HCT116 (cell line): ENCODE results near the gene CD200R1L. TPM values are rescaled to one million over a fixed set of nuclear protein-coding genes. Genes with fewer than 3 reads are reported as not detected.

Source experiments
- ATAC-seq: fragments of 200-7000 bp; cut with Tn5 transposase; 2 replicates; pipeline ENCODE4 v1.9.1; 2020; ENCODE audit warnings: mild to moderate bottlenecking, moderate library complexity
- BruUV-seq: library from RNA; stranded (reverse); fragments of 400-500 nt; replicated peaks from 2 replicates; lab custom pipeline; 2021; lab: Mats Ljungman, UMichigan
- CTCF ChIA-PET: fragments of 300-600 bp; sonication (Branson Sonifier 250); formaldehyde crosslinking; loops from one replicate; lab custom pipeline; 2021; ENCODE audit warnings: antibody characterized with exemption; lab: Charles Lee
- POLR2A ChIA-PET: fragments of 300-600, 350-600 bp; sonication (Branson Sonifier 250); formaldehyde crosslinking; loops from one replicate; lab custom pipeline; 2021; ENCODE audit warnings: antibody characterized with exemption; lab: Charles Lee
- RAD21 ChIA-PET, 2 experiments: fragments of 300-600 bp; sonication (Branson Sonifier 250); formaldehyde crosslinking; loops; one replicate each; lab custom pipeline; 2023; ENCODE audit warnings: low total read pairs in 2 of 2; ENCODE audit not compliant: uncharacterized antibody in 2 of 2, unreplicated experiment in 2 of 2, low non-redundant PET in 1 of 2; lab: Charles Lee
- DNase-seq: peaks from one replicate; pipeline ENCODE4 v3.0.0-alpha.2; 2010; ENCODE audit warnings: low read depth, low spot score
- H2AFZ ChIP-seq: fragments of 200-600 bp; shearing (Covaris generic), sonication (generic); 2 replicates; pipeline ENCODE4 v1.6.1; 2017; ENCODE audit warnings: low read depth, mixed run types, mixed read lengths, antibody characterized with exemption, low read length; ENCODE audit not compliant: poor library complexity, severe bottlenecking
- H3K27ac ChIP-seq: 2 replicates; pipeline ENCODE4 v1.5.1; 2012; ENCODE audit warnings: low read depth, low read length
- H3K27me3 ChIP-seq: fragments of 200-600 bp; sonication (generic); 2 replicates; pipeline ENCODE4 v1.6.1; 2016; ENCODE audit warnings: mixed run types, low read length, mixed read lengths; ENCODE audit not compliant: insufficient read depth
- H3K36me3 ChIP-seq, 2 experiments: fragments of 200-500 bp in 1 of 2; fragments of 200-600 bp in 1 of 2; sonication (Bioruptor generic) in 1 of 2; sonication (generic) in 1 of 2; 2 replicates each; pipeline versions ENCODE4 v1.5.1 to v1.6.1; 2014 to 2016; ENCODE audit warnings: low read length in 2 of 2, inconsistent platforms in 1 of 2, mixed read lengths in 1 of 2, mixed run types in 1 of 2; ENCODE audit not compliant: insufficient read depth in 2 of 2, control insufficient read depth in 1 of 2
- H3K4me1 ChIP-seq, 2 experiments: fragments of 200-600 bp in 1 of 2; sonication (generic) in 1 of 2; 2 replicates each; pipeline versions ENCODE4 v1.5.1 to v1.6.1; 2012 to 2017; ENCODE audit warnings: low read length in 2 of 2, inconsistent platforms in 1 of 2, mild to moderate bottlenecking in 1 of 2, mixed read lengths in 1 of 2, mixed run types in 1 of 2, moderate library complexity in 1 of 2; ENCODE audit not compliant: insufficient read depth in 2 of 2, control insufficient read depth in 1 of 2
- H3K4me2 ChIP-seq: fragments of 200-600 bp; sonication (generic); 2 replicates; pipeline ENCODE4 v1.6.1; 2017; ENCODE audit warnings: mixed run types, low read length, mixed read lengths
- H3K4me3 ChIP-seq, 2 experiments: fragments of 200-600 bp in 1 of 2; sonication (generic) in 1 of 2; replicated peaks in 1 of 2; 2 replicates each; pipeline ENCODE4 v1.5.1; 2011 to 2016; ENCODE audit warnings: low read length in 2 of 2, control low read depth in 1 of 2, low read depth in 1 of 2, mild to moderate bottlenecking in 1 of 2, mixed read lengths in 1 of 2, mixed run types in 1 of 2
- H3K79me2 ChIP-seq: fragments of 200-600 bp; sonication (generic); 2 replicates; pipeline ENCODE4 v1.6.1; 2017; ENCODE audit warnings: mild to moderate bottlenecking, mixed run types, low read length, moderate library complexity, mixed read lengths; ENCODE audit not compliant: insufficient read depth
- H3K9ac ChIP-seq: fragments of 200-600 bp; sonication (generic); 2 replicates; pipeline ENCODE4 v1.6.1; 2016; ENCODE audit warnings: low read length, mixed read lengths
- H3K9me2 ChIP-seq: fragments of 200-600 bp; sonication (generic), shearing (Covaris generic); 2 replicates; pipeline ENCODE4 v1.6.1; 2017; ENCODE audit warnings: mixed run types, mild to moderate bottlenecking, moderate library complexity; ENCODE audit not compliant: insufficient read depth
- H3K9me3 ChIP-seq, 2 experiments: fragments of 200-500 bp in 1 of 2; fragments of 200-600 bp in 1 of 2; sonication (Bioruptor generic) in 1 of 2; sonication (generic) in 1 of 2; 2 replicates each; pipeline ENCODE4 v1.6.1; 2014 to 2017; ENCODE audit warnings: low read length in 2 of 2, mixed read lengths in 2 of 2, inconsistent platforms in 1 of 2, low read depth in 1 of 2, mild to moderate bottlenecking in 1 of 2, mixed run types in 1 of 2, moderate library complexity in 1 of 2; ENCODE audit not compliant: control insufficient read depth in 1 of 2, insufficient read depth in 1 of 2
- H4K20me1 ChIP-seq: fragments of 200-600 bp; sonication (generic), shearing (Covaris generic); 2 replicates; pipeline ENCODE4 v1.6.1; 2017; ENCODE audit warnings: mixed run types, mild to moderate bottlenecking, moderate library complexity; ENCODE audit not compliant: insufficient read depth
- CBX3 ChIP-seq: IDR thresholded peaks from 2 replicates; pipeline ENCODE4 v1.6.1; 2012; ENCODE audit warnings: low read depth
- CEBPB ChIP-seq: IDR thresholded peaks from 2 replicates; pipeline ENCODE4 v1.6.1; 2012; ENCODE audit warnings: low read depth
- CTCF ChIP-seq, 3 experiments: fragments of 200-600 bp in 1 of 3; sonication (generic) in 1 of 3; IDR thresholded peaks in 2 of 3; conservative IDR thresholded peaks in 1 of 3; 2 replicates each; pipeline ENCODE4 v1.5.1; 2012 to 2017; ENCODE audit warnings: low read depth in 2 of 3, low read length in 2 of 3, antibody characterized with exemption in 1 of 3, borderline replicate concordance in 1 of 3, control low read depth in 1 of 3, mild to moderate bottlenecking in 1 of 3, mixed read lengths in 1 of 3, mixed run types in 1 of 3, moderate library complexity in 1 of 3; ENCODE audit not compliant: insufficient read depth in 1 of 3
- EGR1 ChIP-seq: IDR thresholded peaks from 2 replicates; pipeline ENCODE4 v1.6.1; 2012; ENCODE audit warnings: low read depth
- ELF1 ChIP-seq: IDR thresholded peaks from 2 replicates; pipeline ENCODE4 v1.6.1; 2012; ENCODE audit warnings: low read depth, borderline replicate concordance
- EZH2 ChIP-seq: fragments of 200-600 bp; sonication (generic); IDR thresholded peaks from 2 replicates; pipeline ENCODE4 v1.6.1; 2017; ENCODE audit warnings: antibody characterized with exemption, mixed run types
- EZH2phosphoT487 ChIP-seq: fragments of 200-600 bp; IDR thresholded peaks from 2 replicates; pipeline ENCODE4 v1.6.1; 2018; ENCODE audit warnings: antibody characterized with exemption, borderline replicate concordance
- FOSL1 ChIP-seq: IDR thresholded peaks from 2 replicates; pipeline ENCODE4 v1.6.1; 2012; ENCODE audit warnings: low read depth
- JUND ChIP-seq: IDR thresholded peaks from 2 replicates; pipeline ENCODE4 v1.6.1; 2012
- POLR2AphosphoS5 ChIP-seq: IDR thresholded peaks from 2 replicates; pipeline ENCODE4 v1.6.1; 2011; ENCODE audit warnings: mild to moderate bottlenecking, low read depth, low read length, moderate library complexity
- RAD21 ChIP-seq: IDR thresholded peaks from 2 replicates; pipeline ENCODE4 v1.6.1; 2012; ENCODE audit warnings: low read depth, mild to moderate bottlenecking
- SIN3A ChIP-seq: IDR thresholded peaks from 2 replicates; pipeline ENCODE4 v1.6.1; 2012; ENCODE audit warnings: low read depth
- SP1 ChIP-seq: IDR thresholded peaks from 2 replicates; pipeline ENCODE4 v1.6.1; 2012; ENCODE audit warnings: low read depth
- SRF ChIP-seq: IDR thresholded peaks from 2 replicates; pipeline ENCODE4 v1.6.1; 2012; ENCODE audit warnings: low read depth
- TCF7L2 ChIP-seq: IDR thresholded peaks from 2 replicates; pipeline ENCODE4 v1.7.0; 2011; ENCODE audit warnings: borderline replicate concordance, inconsistent platforms; ENCODE audit not compliant: insufficient read depth, insufficient read length; ENCODE audit errors: extremely low read depth
- YY1 ChIP-seq: IDR thresholded peaks from 2 replicates; pipeline ENCODE4 v1.6.1; 2011; ENCODE audit warnings: low read length, low read depth, moderate library complexity, mild to moderate bottlenecking; ENCODE audit not compliant: insufficient replicate concordance; ENCODE audit errors: extremely low read depth
- ZBTB33 ChIP-seq: IDR thresholded peaks from 2 replicates; pipeline ENCODE4 v1.6.1; 2011; ENCODE audit warnings: mild to moderate bottlenecking, low read length, moderate library complexity; ENCODE audit not compliant: insufficient replicate concordance; ENCODE audit errors: extremely low read depth
- ZFX ChIP-seq: fragments of 450-650 bp; IDR thresholded peaks from 2 replicates; pipeline ENCODE4 v1.6.1; 2017
- intact Hi-C: fragments of 100-400 bp; cut with micrococcal nuclease; formaldehyde crosslinking; loops from 2 replicates; pipeline ENCODE4 v1.10.0; 2022
- total RNA-seq: library from RNA; stranded (reverse); gene quantifications from one replicate; pipeline ENCODE4 v1.2.1, GENCODE V29; 2021; ENCODE audit not compliant: unreplicated experiment

The CD200R1L gene
- total RNA-seq, 1 experiment from 2014 or later, result not detected

GRCh38 chr3:112860898-112861297 lies 14.2 kb upstream of the CD200R1L start:
- ChIA-PET POLR2A (no interaction called here), CTCF (no interaction called here), RAD21 (no interaction called here)
- no peak for ATAC-seq
- H4K20me1 ChIP-seq, result no peaks in the 10 kb centered on the region
- H3K4me1 ChIP-seq, result no peaks in the 10 kb centered on the region
- no peak overlapping the region for H3K9ac ChIP-seq
- DNase-seq, result no peak
- BruUV-seq, result no TSS peak
- H3K9me2 ChIP-seq, result no peaks in the 10 kb centered on the region
- H3K79me2 ChIP-seq, result no peaks in the 10 kb centered on the region
- H2AFZ ChIP-seq, result no peak overlapping the region
- H3K9me3 ChIP-seq, result no peaks in the 10 kb centered on the region
- H3K4me3 ChIP-seq, result no peak overlapping the region
- no peak overlapping the region for H3K4me2 ChIP-seq
- H3K36me3 ChIP-seq, result no peaks in the 10 kb centered on the region
- intact Hi-C loops, result no loop called here
- no peak for TF ChIP-seq CEBPB
- no peak for TF ChIP-seq ZBTB33
- TF ChIP-seq CBX3, result no peak
- no peak for TF ChIP-seq EGR1
- no peak for TF ChIP-seq EZH2phosphoT487
- no peak for TF ChIP-seq SP1
- no peaks in the 10 kb centered on the region for H3K27me3 ChIP-seq
- H3K27ac ChIP-seq, result no peak overlapping the region

- Histone ChIP-seq H3K79me2 (no peaks in the 10 kb centered on the region), H3K9me2 (no peaks in the 10 kb centered on the region), H3K4me2 (no peak overlapping the region), H3K9me3 (no peaks in the 10 kb centered on the region), H3K36me3 (no peaks in the 10 kb centered on the region), H3K4me1 (no peaks in the 10 kb centered on the region), H3K27me3 (no peaks in the 10 kb centered on the region), H3K9ac (no peak overlapping the region), H2AFZ (no peak overlapping the region), H4K20me1 (no peaks in the 10 kb centered on the region), H3K4me3 (no peak overlapping the region), H3K27ac (no peak overlapping the region)
- ATAC-seq (no peak), DNase-seq (no peak)
- ChIA-PET POLR2A (no interaction called here), CTCF (no interaction called here), RAD21 (no interaction called here)
- intact Hi-C loops, result no loop called here
- BruUV-seq, result no TSS peak
- no peak for TF ChIP-seq RAD21
- no peak for TF ChIP-seq SRF
- no peak for TF ChIP-seq SP1
- no peak for TF ChIP-seq EZH2phosphoT487
- TF ChIP-seq CTCF (IDR thresholded peaks at IDR 0.05 in 2 of 3, conservative IDR thresholded peaks at IDR 0.05 in 1 of 3; ENCODE audit: borderline replicate concordance in 1 of 3, insufficient read depth in 1 of 3, low read depth in 2 of 3, low read length in 2 of 3), result no peak
- TF ChIP-seq CEBPB, result no peak
- TF ChIP-seq FOSL1, result no peak
- TF ChIP-seq ZFX, result no peak
- no peak for TF ChIP-seq POLR2AphosphoS5
- no peak for TF ChIP-seq TCF7L2
- no peak for TF ChIP-seq ELF1
- TF ChIP-seq SIN3A, result no peak
- TF ChIP-seq EZH2, result no peak
- TF ChIP-seq JUND, result no peak
- no peak for TF ChIP-seq YY1
These were observed 11.9 kb upstream of the CD200R1L start for GRCh38 chr3:112858410-112859069.
